ENCODE measurements around the gene EPM2AIP1. TPM values are rescaled to one million over a fixed set of nuclear protein-coding genes. Genes with fewer than 3 reads are reported as not detected.

Gene EPM2AIP1
- total and polyA plus RNA-seq, 3 donors from 2014 or later = 13.1 to 23.5 (median 17.4) TPM

- no peak for DNase-seq
- 85 to 87% methylated on average over 2 of the region's 2 CpGs for WGBS, 2 donors
- Histone ChIP-seq H3K36me3 (ENCODE audit: low read depth, missing control alignments) (no peaks in the 10 kb centered on the region), H3K9me3 (no peaks in the 10 kb centered on the region), H3K4me3 (no peak overlapping the region), H3K4me1 (no peaks in the 10 kb centered on the region), H3K27ac (no peak overlapping the region), H3K27me3 (no peaks in the 10 kb centered on the region)
- no peak for TF ChIP-seq POLR2A (IDR thresholded peaks at IDR 0.05)
- no peak for TF ChIP-seq CTCF (IDR thresholded peaks at IDR 0.05)
- intact Hi-C loops (cut with DNase I; ENCODE audit: low total_unique reads) = no loop called here
Observed at GRCh38 chr3:36972163-36972562, 20.8 kb downstream of the EPM2AIP1 start.

GRCh38 chr3:36969540-36970432 lies 23.1 kb downstream of the EPM2AIP1 start:
- Histone ChIP-seq H3K9me3 (no peaks in the 10 kb centered on the region), H3K4me3 (no peak overlapping the region), H3K27ac (no peak overlapping the region), H3K36me3 (ENCODE audit: low read depth, missing control alignments) (no peaks in the 10 kb centered on the region), H3K4me1 (no peaks in the 10 kb centered on the region), H3K27me3 (no peaks in the 10 kb centered on the region)
- no peak for TF ChIP-seq CTCF (IDR thresholded peaks at IDR 0.05)
- no peak for TF ChIP-seq POLR2A (IDR thresholded peaks at IDR 0.05)
- DNase-seq = peak; percentile 55
- intact Hi-C loops (cut with DNase I; ENCODE audit: low total_unique reads) = no loop called here
- 55 to 59% methylated on average over 4 of the region's 4 CpGs for WGBS, 2 donors

GRCh38 chr3:36969085-36969484 lies 23.8 kb downstream of the EPM2AIP1 start:
- Histone ChIP-seq H3K27ac (no peak overlapping the region), H3K9me3 (no peaks in the 10 kb centered on the region), H3K4me1 (no peaks in the 10 kb centered on the region), H3K4me3 (no peak overlapping the region), H3K36me3 (ENCODE audit: low read depth, missing control alignments) (no peaks in the 10 kb centered on the region), H3K27me3 (no peaks in the 10 kb centered on the region)
- TF ChIP-seq POLR2A (IDR thresholded peaks at IDR 0.05) (no peak), CTCF (IDR thresholded peaks at IDR 0.05) (no peak)
- no peak for DNase-seq
- intact Hi-C loops (cut with DNase I; ENCODE audit: low total_unique reads) = no loop called here
- 80 to 82% methylated on average over 4 of the region's 4 CpGs for WGBS, 2 donors

- H3K4me3 ChIP-seq = no peak overlapping the region
- no peaks in the 10 kb centered on the region for H3K36me3 ChIP-seq (ENCODE audit: low read depth, missing control alignments)
- no peak for DNase-seq
- H3K27ac ChIP-seq = no peak overlapping the region
- no peak for TF ChIP-seq POLR2A (IDR thresholded peaks at IDR 0.05)
- no peak for TF ChIP-seq CTCF (IDR thresholded peaks at IDR 0.05)
- no peaks in the 10 kb centered on the region for H3K4me1 ChIP-seq
- H3K9me3 ChIP-seq = no peaks in the 10 kb centered on the region
- intact Hi-C loops (cut with DNase I; ENCODE audit: low total_unique reads) = no loop called here
- H3K27me3 ChIP-seq = no peaks in the 10 kb centered on the region
- 80% methylated on average over 3 of the region's 3 CpGs for WGBS, 2 donors
Observed at GRCh38 chr3:36965440-36965839, 27.5 kb downstream of the EPM2AIP1 start.

GRCh38 chr3:36964817-36965216 lies 28.1 kb downstream of the EPM2AIP1 start:
- intact Hi-C loops (cut with DNase I; ENCODE audit: low total_unique reads) = no loop called here
- H3K27me3 ChIP-seq = no peaks in the 10 kb centered on the region
- H3K27ac ChIP-seq = no peak overlapping the region
- DNase-seq = no peak
- H3K9me3 ChIP-seq = no peaks in the 10 kb centered on the region
- TF ChIP-seq CTCF (IDR thresholded peaks at IDR 0.05) (no peak), POLR2A (IDR thresholded peaks at IDR 0.05) (no peak)
- H3K4me3 ChIP-seq = no peak overlapping the region
- H3K4me1 ChIP-seq = no peaks in the 10 kb centered on the region
- H3K36me3 ChIP-seq (ENCODE audit: low read depth, missing control alignments) = no peaks in the 10 kb centered on the region

Data from testis (tissue), 3 donors.